Fibroblast of lung (primary cell): ENCODE data around the gene CCDC27. TPM values are rescaled to one million over a fixed set of nuclear protein-coding genes. Genes with fewer than 3 reads are reported as not detected.

Experiments
- DNase-seq, 2 donors: peaks; one replicate each; pipeline versions ENCODE4 v3.0.0 to v3.0.0-alpha.2; 2010; ENCODE audit warnings: low read depth in 2 of 2
- H2AFZ ChIP-seq: 2 replicates; pipeline ENCODE4 v1.5.1; 2012; ENCODE audit warnings: low read length, control low read depth, inconsistent platforms
- H3K27ac ChIP-seq: 2 replicates; pipeline ENCODE4 v1.5.1; 2011; ENCODE audit warnings: low read length, control low read depth; ENCODE audit not compliant: insufficient read depth
- H3K27me3 ChIP-seq: 2 replicates; pipeline ENCODE4 v1.5.1; 2011; ENCODE audit warnings: mild to moderate bottlenecking, low read length; ENCODE audit not compliant: control insufficient read depth, insufficient read depth
- H3K36me3 ChIP-seq: 2 replicates; pipeline ENCODE4 v1.5.1; 2011; ENCODE audit warnings: low read length; ENCODE audit not compliant: control insufficient read depth, insufficient read depth
- H3K4me1 ChIP-seq: 2 replicates; pipeline ENCODE4 v1.5.1; 2011; ENCODE audit warnings: low read length; ENCODE audit not compliant: control insufficient read depth, insufficient read depth; ENCODE audit errors: extremely low read depth
- H3K4me2 ChIP-seq: 2 replicates; pipeline ENCODE4 v1.5.1; 2011; ENCODE audit warnings: low read length, control low read depth; ENCODE audit not compliant: insufficient read depth; ENCODE audit errors: extremely low read depth
- H3K4me3 ChIP-seq, 4 experiments: fragments of 200-600 bp in 1 of 4; sonication (generic) in 1 of 4; replicated peaks in 1 of 4; 2 replicates each; pipeline ENCODE4 v1.5.1; 2011 to 2016; ENCODE audit warnings: low read length in 4 of 4, low read depth in 3 of 4, mild to moderate bottlenecking in 3 of 4, control low read depth in 2 of 4, inconsistent platforms in 1 of 4, mixed read lengths in 1 of 4; ENCODE audit not compliant: insufficient read depth in 1 of 4; ENCODE audit errors: control extremely low read depth in 1 of 4
- H3K79me2 ChIP-seq: 2 replicates; pipeline ENCODE4 v1.5.1; 2012; ENCODE audit warnings: mild to moderate bottlenecking, low read length, inconsistent platforms; ENCODE audit not compliant: control insufficient read depth, insufficient read depth
- H3K9ac ChIP-seq: 2 replicates; pipeline ENCODE4 v1.5.1; 2011; ENCODE audit warnings: mild to moderate bottlenecking, low read length, control low read depth; ENCODE audit not compliant: insufficient read depth
- H3K9me3 ChIP-seq: 2 replicates; pipeline ENCODE4 v1.5.1; 2012; ENCODE audit warnings: low read depth, low read length; ENCODE audit not compliant: control insufficient read depth, insufficient read depth
- H4K20me1 ChIP-seq: 2 replicates; pipeline ENCODE4 v1.5.1; 2011; ENCODE audit warnings: low read length; ENCODE audit not compliant: control insufficient read depth, insufficient read depth; ENCODE audit errors: extremely low read depth
- CTCF ChIP-seq, 2 donors: IDR thresholded peaks in 1 of 2; conservative IDR thresholded peaks in 1 of 2; 1 replicate in 1 of 2; 2 replicates in 1 of 2; pipeline ENCODE4 v1.5.1; 2011 to 2012; ENCODE audit warnings: low read length in 2 of 2, control low read depth in 1 of 2, inconsistent platforms in 1 of 2, low read depth in 1 of 2, mild to moderate bottlenecking in 1 of 2
- EZH2 ChIP-seq: IDR thresholded peaks from 2 replicates; pipeline ENCODE4 v1.5.1; 2012; ENCODE audit warnings: low read length, control low read depth, mild to moderate bottlenecking; ENCODE audit errors: missing control alignments
- polyA plus RNA-seq, 2 donors: library from polyadenylated mRNA; depleted of rRNA in 1 of 2; stranded (reverse) in 1 of 2; unstranded in 1 of 2; fragments of >200 nt; gene quantifications; 2 replicates each; pipeline ENCODE4 v1.2.1, GENCODE V29; 2011 to 2012; ENCODE audit warnings: missing spikeins in 1 of 2
- total RNA-seq: library from RNA; depleted of rRNA; stranded (reverse); fragments of >200 nt; gene quantifications from 2 replicates; pipeline ENCODE4 v1.2.1, GENCODE V29; 2014

The CCDC27 gene
- total and polyA plus RNA-seq, 2 donors (not counting 1 experiment from before 2014, with no cell fraction given): not detected

DNA sequence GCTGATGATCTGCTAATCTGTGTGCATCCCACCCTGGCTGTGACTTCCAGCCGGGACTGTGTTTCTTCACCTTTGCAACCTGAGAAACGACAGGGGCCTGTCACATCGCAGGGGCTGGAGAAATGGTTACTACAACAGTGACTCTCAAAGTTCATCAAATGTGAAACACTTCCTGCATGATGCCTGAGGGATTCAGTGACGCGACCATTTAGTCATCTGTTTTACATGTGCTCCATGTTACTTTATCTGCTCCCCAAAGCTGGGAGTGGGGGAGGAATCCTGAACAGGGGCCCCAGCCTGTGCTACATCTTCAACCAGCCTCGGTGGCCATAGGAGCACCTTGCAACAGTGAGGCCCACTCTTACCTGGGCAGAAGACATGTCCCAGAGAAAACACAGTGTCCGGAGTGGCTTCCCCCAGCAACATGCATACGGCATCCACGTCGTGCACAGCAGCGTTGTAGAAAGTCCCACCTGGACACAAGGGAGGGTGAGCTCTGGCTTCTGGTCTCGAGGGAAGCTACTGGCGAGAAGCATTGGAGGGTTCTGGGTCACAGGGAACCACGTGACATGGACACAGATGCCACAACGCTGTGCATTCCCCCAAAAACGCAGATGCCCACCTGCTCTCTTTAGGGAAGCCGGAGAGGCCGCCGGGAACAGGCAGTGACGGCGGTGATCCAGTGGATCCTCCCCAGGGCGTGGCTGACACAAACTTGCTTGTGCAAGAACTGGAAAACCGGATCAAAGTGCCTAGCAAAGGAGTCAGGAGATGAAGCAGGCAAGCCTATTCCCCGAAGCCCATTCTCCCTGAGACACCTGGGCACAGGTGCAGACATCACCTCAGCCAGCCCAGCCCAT, 9.6 kb upstream of the CCDC27 start:
- Histone ChIP-seq H3K4me3 (no peak overlapping the region), H3K9ac (no peak overlapping the region), H3K27ac (no peak overlapping the region), H2AFZ (no peak overlapping the region), H3K4me1 (no peaks in the 10 kb centered on the region), H3K36me3 (peaks cover 11% of the 10 kb centered on the region), H3K9me3 (no peaks in the 10 kb centered on the region), H3K79me2 (no peaks in the 10 kb centered on the region), H4K20me1 (no peaks in the 10 kb centered on the region), H3K4me2 (no peak overlapping the region), H3K27me3 (no peaks in the 10 kb centered on the region)
- DNase-seq: no peak
- no peak for TF ChIP-seq CTCF (conservative IDR thresholded peaks at IDR 0.05 in 1 of 2, IDR thresholded peaks at IDR 0.05 in 1 of 2; ENCODE audit: low read depth in 1 of 2, low read length in 2 of 2)
- TF ChIP-seq EZH2: no peak

GRCh38 chr1:3743421-3743820, 8.8 kb upstream of the CCDC27 start:
- Histone ChIP-seq H3K9ac (no peak overlapping the region), H3K79me2 (no peaks in the 10 kb centered on the region), H3K4me2 (no peak overlapping the region), H2AFZ (no peak overlapping the region), H3K27me3 (no peaks in the 10 kb centered on the region), H3K9me3 (no peaks in the 10 kb centered on the region), H3K36me3 (peaks cover 7% of the 10 kb centered on the region), H3K4me1 (peaks cover 4% of the 10 kb centered on the region), H3K4me3 (no peak overlapping the region), H3K27ac (no peak overlapping the region), H4K20me1 (no peaks in the 10 kb centered on the region)
- DNase-seq: no peak
- no peak for TF ChIP-seq EZH2
- TF ChIP-seq CTCF (conservative IDR thresholded peaks at IDR 0.05 in 1 of 2, IDR thresholded peaks at IDR 0.05 in 1 of 2; ENCODE audit: low read depth in 1 of 2, low read length in 2 of 2): no peak

DNA sequence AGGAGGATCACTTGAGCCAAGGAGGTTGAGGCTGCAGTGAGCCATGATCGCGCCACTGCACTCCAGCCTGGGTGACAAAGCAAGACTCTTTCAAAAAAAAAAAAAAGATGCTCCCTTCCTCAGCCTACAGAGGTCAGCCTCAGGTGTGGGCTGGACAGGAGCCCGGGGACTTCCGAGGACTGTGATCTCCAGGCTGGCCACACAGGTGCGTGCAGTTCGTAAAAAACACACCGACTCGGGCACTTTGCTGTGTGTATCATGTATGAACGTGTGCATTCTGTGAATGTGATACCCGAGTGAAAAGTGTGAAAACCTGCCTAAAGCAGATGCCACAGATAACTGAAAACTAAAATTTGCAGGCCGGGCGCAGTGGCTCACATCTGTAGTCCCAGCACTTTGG, 8.4 kb upstream of the CCDC27 start:
- TF ChIP-seq EZH2 (no peak), CTCF (conservative IDR thresholded peaks at IDR 0.05 in 1 of 2, IDR thresholded peaks at IDR 0.05 in 1 of 2; ENCODE audit: low read depth in 1 of 2, low read length in 2 of 2) (no peak)
- Histone ChIP-seq H2AFZ (no peak overlapping the region), H3K4me2 (no peak overlapping the region), H3K9ac (no peak overlapping the region), H4K20me1 (no peaks in the 10 kb centered on the region), H3K36me3 (peaks cover 6% of the 10 kb centered on the region), H3K27ac (no peak overlapping the region), H3K4me3 (no peak overlapping the region), H3K79me2 (no peaks in the 10 kb centered on the region), H3K27me3 (no peaks in the 10 kb centered on the region), H3K4me1 (peaks cover 4% of the 10 kb centered on the region), H3K9me3 (no peaks in the 10 kb centered on the region)
- DNase-seq: no peak
